ENCODE measurements around the gene SEMA5A. TPM values are rescaled to one million over a fixed set of nuclear protein-coding genes. Genes with fewer than 3 reads are reported as not detected.
A peak's percentile ranks its signal among the peaks of the same experiment; 100 is the strongest.

Gene SEMA5A
- total RNA-seq, 1 donor, result 42.3 TPM

DNA sequence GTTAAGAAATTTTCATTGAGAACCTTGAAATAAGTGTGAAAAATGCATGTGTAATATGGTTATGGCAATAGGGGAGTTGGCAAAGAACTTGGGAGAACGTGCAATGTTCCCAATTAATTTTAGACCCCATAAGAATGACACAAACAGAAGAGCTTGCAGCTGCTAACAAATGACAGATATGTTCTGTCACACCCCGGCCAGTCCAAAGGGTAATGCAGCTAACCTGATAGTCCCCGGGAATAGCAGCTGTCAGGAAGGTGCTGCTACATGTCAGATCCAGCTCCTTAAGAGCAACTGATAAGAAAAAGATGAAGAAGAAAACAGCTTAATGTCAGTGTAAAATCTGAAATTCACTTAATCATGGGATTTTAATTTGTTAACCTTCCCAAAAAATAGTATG is 30.4 kb downstream of the SEMA5A start:
- H3K4me2 ChIP-seq (ENCODE audit: insufficient read depth, low read length), result no peak overlapping the region
- peaks cover 11% of the 10 kb centered on the region for H3K4me1 ChIP-seq (ENCODE audit: insufficient read depth, low read length)
- no peak overlapping the region for H3K27ac ChIP-seq (ENCODE audit: low read depth, low read length)
- no peaks in the 10 kb centered on the region for H3K27me3 ChIP-seq (ENCODE audit: insufficient read depth, low read length)
- no peaks in the 10 kb centered on the region for H3K9me3 ChIP-seq (ENCODE audit: low read depth, low read length)
- H2AFZ ChIP-seq (ENCODE audit: low read length), result no peak overlapping the region
- no peak for TF ChIP-seq CTCF (IDR thresholded peaks at IDR 0.05; ENCODE audit: extremely low read depth, low read depth, low read length)
- H4K20me1 ChIP-seq (ENCODE audit: insufficient read depth, low read length), result no peaks in the 10 kb centered on the region
- H3K36me3 ChIP-seq (ENCODE audit: insufficient read depth, low read length), result no peaks in the 10 kb centered on the region
- no peak overlapping the region for H3K4me3 ChIP-seq (ENCODE audit: insufficient read depth, low read length)
- peaks cover 32% of the 10 kb centered on the region for H3K79me2 ChIP-seq (ENCODE audit: insufficient read depth, low read length)
- no peak for DNase-seq (ENCODE audit: insufficient read length, low spot score, missing footprints)

DNA sequence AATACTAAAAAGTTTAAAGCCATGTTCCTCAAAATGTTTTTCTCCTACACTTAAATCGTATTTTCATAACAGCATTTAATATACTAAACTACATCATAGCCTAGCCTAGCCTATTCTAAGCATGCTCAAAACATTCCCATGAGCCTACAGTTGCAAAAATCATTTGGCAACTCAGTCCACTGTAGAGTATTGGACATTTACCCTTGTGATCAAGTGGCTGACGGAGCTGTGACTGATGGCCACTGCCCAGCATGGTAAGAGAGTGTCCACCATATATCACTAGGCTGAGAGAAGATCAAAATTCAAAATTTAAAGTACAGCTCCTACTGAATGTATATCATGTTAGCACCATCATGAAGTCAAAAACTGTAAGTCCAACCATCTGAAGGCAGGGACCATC is 30.9 kb downstream of the SEMA5A start:
- Histone ChIP-seq H3K4me2 (ENCODE audit: insufficient read depth, low read length) (no peak overlapping the region), H3K36me3 (ENCODE audit: insufficient read depth, low read length) (no peaks in the 10 kb centered on the region), H3K4me3 (ENCODE audit: insufficient read depth, low read length) (no peak overlapping the region), H3K27me3 (ENCODE audit: insufficient read depth, low read length) (no peaks in the 10 kb centered on the region), H3K79me2 (ENCODE audit: insufficient read depth, low read length) (peaks cover 27% of the 10 kb centered on the region), H3K4me1 (ENCODE audit: insufficient read depth, low read length) (peaks cover 11% of the 10 kb centered on the region), H2AFZ (ENCODE audit: low read length) (no peak overlapping the region), H4K20me1 (ENCODE audit: insufficient read depth, low read length) (no peaks in the 10 kb centered on the region), H3K27ac (ENCODE audit: low read depth, low read length) (no peak overlapping the region), H3K9me3 (ENCODE audit: low read depth, low read length) (no peaks in the 10 kb centered on the region)
- no peak for TF ChIP-seq CTCF (IDR thresholded peaks at IDR 0.05; ENCODE audit: extremely low read depth, low read depth, low read length)
- no peak for DNase-seq (ENCODE audit: insufficient read length, low spot score, missing footprints)

GRCh38 chr5:9513827-9514226 is 32.0 kb downstream of the SEMA5A start:
- DNase-seq (ENCODE audit: insufficient read length, low spot score, missing footprints), result no peak
- Histone ChIP-seq H3K79me2 (ENCODE audit: insufficient read depth, low read length) (peaks cover 24% of the 10 kb centered on the region), H3K27ac (ENCODE audit: low read depth, low read length) (no peak overlapping the region), H2AFZ (ENCODE audit: low read length) (peak overlapping the region; percentile 60), H3K4me2 (ENCODE audit: insufficient read depth, low read length) (no peak overlapping the region), H3K4me1 (ENCODE audit: insufficient read depth, low read length) (peaks cover 8% of the 10 kb centered on the region), H3K27me3 (ENCODE audit: insufficient read depth, low read length) (no peaks in the 10 kb centered on the region), H3K9me3 (ENCODE audit: low read depth, low read length) (no peaks in the 10 kb centered on the region), H4K20me1 (ENCODE audit: insufficient read depth, low read length) (no peaks in the 10 kb centered on the region), H3K36me3 (ENCODE audit: insufficient read depth, low read length) (no peaks in the 10 kb centered on the region), H3K4me3 (ENCODE audit: insufficient read depth, low read length) (no peak overlapping the region)
- TF ChIP-seq CTCF (IDR thresholded peaks at IDR 0.05; ENCODE audit: extremely low read depth, low read depth, low read length), result peak; percentile 61

- Histone ChIP-seq H3K9me3 (ENCODE audit: low read depth, low read length) (no peaks in the 10 kb centered on the region), H3K27me3 (ENCODE audit: insufficient read depth, low read length) (no peaks in the 10 kb centered on the region), H2AFZ (ENCODE audit: low read length) (peak overlapping the region; percentile 32), H4K20me1 (ENCODE audit: insufficient read depth, low read length) (no peaks in the 10 kb centered on the region), H3K27ac (ENCODE audit: low read depth, low read length) (no peak overlapping the region), H3K79me2 (ENCODE audit: insufficient read depth, low read length) (peaks cover 24% of the 10 kb centered on the region), H3K4me2 (ENCODE audit: insufficient read depth, low read length) (peak overlapping the region; percentile 55), H3K4me3 (ENCODE audit: insufficient read depth, low read length) (no peak overlapping the region), H3K4me1 (ENCODE audit: insufficient read depth, low read length) (peaks cover 15% of the 10 kb centered on the region), H3K36me3 (ENCODE audit: insufficient read depth, low read length) (no peaks in the 10 kb centered on the region)
- no peak for DNase-seq (ENCODE audit: insufficient read length, low spot score, missing footprints)
- no peak for TF ChIP-seq CTCF (IDR thresholded peaks at IDR 0.05; ENCODE audit: extremely low read depth, low read depth, low read length)
Measured at GRCh38 chr5:9512457-9512856, 33.4 kb downstream of the SEMA5A start.

Measured in osteoblast (primary cell).